Measurements from ENCODE around the gene MRPL28. TPM values are rescaled to one million over a fixed set of nuclear protein-coding genes. Genes with fewer than 3 reads are reported as not detected.
A peak's percentile ranks its signal among the peaks of the same experiment; 100 is the strongest.
"Not testable (repeated sequence)": the region's sequence is repeated elsewhere in the genome, so short reads cannot be mapped to it uniquely, and the experiment has no call there.

Gene MRPL28
- total RNA-seq, 4 donors from 2014 or later = 55.1 to 70.8 (median 61.6) TPM

GRCh38 chr16:392450-393030 lies 22.2 kb upstream of the MRPL28 start:
- no peak overlapping the region for H3K4me3 ChIP-seq (ENCODE audit: low read depth, poor library complexity, severe bottlenecking)
- no peak for TF ChIP-seq CTCF (IDR thresholded peaks at IDR 0.05)
- no peak for TF ChIP-seq POLR2A (IDR thresholded peaks at IDR 0.05)
- intact Hi-C loops (cut with DNase I; ENCODE audit: low total_unique reads) = no loop called here
- no peak for DNase-seq (ENCODE audit: low spot score in 2 of 2)
- WGBS, 2 donors = 85 to 94% methylated on average over 7 of the region's 7 CpGs

- intact Hi-C loops (cut with DNase I; ENCODE audit: low total_unique reads) = no loop called here
- TF ChIP-seq CTCF (IDR thresholded peaks at IDR 0.05) = no peak
- WGBS, 2 donors = 74 to 75% methylated on average over 7 of the region's 7 CpGs
- peak in 1 of 2 donors; percentile 90 for DNase-seq (ENCODE audit: low spot score in 2 of 2)
- no peak overlapping the region for H3K4me3 ChIP-seq (ENCODE audit: low read depth, poor library complexity, severe bottlenecking)
Observed at GRCh38 chr16:391885-392335, 21.6 kb upstream of the MRPL28 start.

GRCh38 chr16:389352-389751 lies 19.0 kb upstream of the MRPL28 start:
- intact Hi-C loops (cut with DNase I; ENCODE audit: low total_unique reads) = no loop called here
- no peak overlapping the region for H3K4me3 ChIP-seq (ENCODE audit: low read depth, poor library complexity, severe bottlenecking)
- WGBS, 2 donors = 89 to 98% methylated on average over 10 of the region's 10 CpGs
- TF ChIP-seq CTCF (IDR thresholded peaks at IDR 0.05) = no peak
- no peak for TF ChIP-seq POLR2A (IDR thresholded peaks at IDR 0.05)
- DNase-seq (ENCODE audit: low spot score in 2 of 2) = no peak

GRCh38 chr16:387761-388666 lies 17.7 kb upstream of the MRPL28 start:
- 61 to 67% methylated on average over 20 of the region's 20 CpGs for WGBS, 2 donors
- H3K4me3 ChIP-seq (ENCODE audit: low read depth, poor library complexity, severe bottlenecking); intact Hi-C loops (cut with DNase I; ENCODE audit: low total_unique reads): not testable (repeated sequence)

GRCh38 chr16:386641-387156 lies 16.4 kb upstream of the MRPL28 start:
- 73 to 83% methylated on average over 19 of the region's 19 CpGs for WGBS, 2 donors
- intact Hi-C loops (cut with DNase I; ENCODE audit: low total_unique reads) = no loop called here
- no peak for TF ChIP-seq CTCF (IDR thresholded peaks at IDR 0.05)
- TF ChIP-seq POLR2A (IDR thresholded peaks at IDR 0.05) = no peak
- H3K4me3 ChIP-seq (ENCODE audit: low read depth, poor library complexity, severe bottlenecking) = no peak overlapping the region
- DNase-seq (ENCODE audit: low spot score in 2 of 2) = no peak

More at GRCh38 chr16:387761-388666, 17.7 kb upstream of the MRPL28 start:
- not testable (repeated sequence) for DNase-seq (ENCODE audit: low spot score in 2 of 2)

GRCh38 chr16:383326-384051 lies 13.2 kb upstream of the MRPL28 start:
- H3K4me3 ChIP-seq (ENCODE audit: low read depth, poor library complexity, severe bottlenecking) = no peak overlapping the region
- WGBS, 2 donors = 41 to 44% methylated on average over 33 of the region's 33 CpGs
- intact Hi-C loops (cut with DNase I; ENCODE audit: low total_unique reads) = no loop called here
- TF ChIP-seq POLR2A (IDR thresholded peaks at IDR 0.05) (no peak), CTCF (IDR thresholded peaks at IDR 0.05) (no peak)
- no peak for DNase-seq (ENCODE audit: low spot score in 2 of 2)
